ACHN (cell line): ENCODE measurements around the gene SLC5A6.
A peak's percentile ranks its signal among the peaks of the same experiment; 100 is the strongest.

ENCODE experiments used
- DNase-seq: peaks from one replicate; pipeline ENCODE4 v3.0.0-alpha.2; 2015
- in situ Hi-C: cut with HindIII; loops from 2 replicates; pipeline ENCODE4 v1.10.0; 2017; ENCODE audit warnings: low sequenced_read_pairs, low pct_ligation_motif_present, low pct_unique_long_range_greater_than_20kb

The SLC5A6 gene

DNA sequence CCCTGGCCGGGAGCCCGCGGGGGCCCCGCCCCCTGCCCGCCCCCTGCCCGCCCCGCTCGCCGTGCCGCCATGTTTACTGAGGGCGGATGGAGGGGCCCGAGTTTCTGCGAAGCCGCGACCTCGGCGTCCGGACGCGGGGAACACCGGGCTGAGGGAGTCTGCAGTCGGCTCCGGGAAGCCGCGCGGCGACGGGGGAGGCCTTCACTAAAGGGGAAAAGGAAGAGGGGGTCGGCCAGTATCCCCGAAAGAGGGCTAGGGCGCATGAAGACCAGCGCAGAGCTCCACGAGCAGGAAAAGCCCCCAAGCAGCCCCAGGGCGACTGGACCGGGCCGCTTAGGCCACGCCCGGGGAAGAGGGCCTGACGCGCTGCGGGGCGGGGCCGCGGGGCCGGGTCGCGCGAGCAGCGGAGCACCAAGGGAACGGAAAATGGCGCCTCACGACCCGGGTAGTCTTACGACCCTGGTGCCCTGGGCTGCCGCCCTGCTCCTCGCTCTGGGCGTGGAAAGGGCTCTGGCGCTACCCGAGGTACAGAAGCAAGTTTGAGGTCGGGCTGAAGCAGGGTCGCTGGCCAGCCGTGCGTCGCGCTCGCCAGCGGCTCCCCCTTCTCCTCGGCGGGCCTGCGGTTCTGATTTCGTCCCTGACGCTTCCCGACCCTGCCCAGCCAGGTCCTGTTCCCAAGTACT lies at the start of gene SLC5A6, which contains the start of gene ATRAID:
TSS of gene SLC5A6 (minus strand) at position 326 of the 683 bp plus-strand sequence. CDS start 4,618 bp downstream, outside the sequence.
TSS of gene ATRAID (plus strand) at position 99 of the 683 bp plus-strand sequence. CDS start at position 427, 328 bp downstream.
- in situ Hi-C loops, result no loop called here
- peak; percentile 92 for DNase-seq

- no peak for DNase-seq
- in situ Hi-C loops, result no loop called here
These were observed 49.3 kb upstream of the SLC5A6 start for GRCh38 chr2:27261241-27261925.

DNA sequence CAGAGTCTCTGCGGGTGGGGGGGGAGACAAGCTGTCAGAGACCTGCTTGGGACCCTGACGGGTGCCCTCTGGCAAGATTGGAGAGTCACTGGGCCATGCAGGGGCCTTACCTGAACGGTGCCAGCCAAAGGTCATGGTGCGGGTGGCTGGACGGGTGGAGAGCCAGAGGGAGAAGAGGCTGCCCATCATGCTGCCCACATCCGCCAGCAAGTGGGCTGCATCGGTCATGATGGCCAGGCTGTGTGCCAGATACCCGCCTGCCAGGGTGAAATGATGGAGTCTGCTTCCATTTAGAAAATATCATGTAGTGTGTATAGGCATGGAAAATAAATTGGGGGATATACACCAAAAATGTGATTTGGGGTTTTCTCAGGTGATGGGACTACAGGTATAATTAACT lies 46.0 kb upstream of the SLC5A6 start:
- DNase-seq, result no peak
- in situ Hi-C loops, result no loop called here

- in situ Hi-C loops, result no loop called here
- no peak for DNase-seq
These were observed 44.9 kb upstream of the SLC5A6 start for GRCh38 chr2:27256855-27257454.

DNA sequence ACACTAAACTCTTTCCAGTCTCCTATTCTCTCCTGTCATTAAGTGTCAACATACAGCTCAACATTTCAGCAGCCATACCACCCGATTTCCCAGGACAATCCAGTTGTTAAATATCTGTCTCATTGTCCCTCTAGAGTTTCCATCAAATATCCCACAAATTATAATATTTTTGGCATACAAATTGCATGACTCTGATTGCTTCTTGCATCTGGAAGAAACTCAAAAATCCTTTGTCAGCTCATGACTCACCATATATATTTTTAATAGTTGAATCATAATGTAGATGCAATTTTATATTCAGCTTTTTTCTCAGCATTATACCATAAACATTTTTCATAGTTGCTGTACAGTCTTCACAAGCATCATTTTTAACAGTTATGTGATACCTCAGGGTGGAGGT lies 43.6 kb upstream of the SLC5A6 start:
- in situ Hi-C loops, result no loop called here
- no peak for DNase-seq

DNA sequence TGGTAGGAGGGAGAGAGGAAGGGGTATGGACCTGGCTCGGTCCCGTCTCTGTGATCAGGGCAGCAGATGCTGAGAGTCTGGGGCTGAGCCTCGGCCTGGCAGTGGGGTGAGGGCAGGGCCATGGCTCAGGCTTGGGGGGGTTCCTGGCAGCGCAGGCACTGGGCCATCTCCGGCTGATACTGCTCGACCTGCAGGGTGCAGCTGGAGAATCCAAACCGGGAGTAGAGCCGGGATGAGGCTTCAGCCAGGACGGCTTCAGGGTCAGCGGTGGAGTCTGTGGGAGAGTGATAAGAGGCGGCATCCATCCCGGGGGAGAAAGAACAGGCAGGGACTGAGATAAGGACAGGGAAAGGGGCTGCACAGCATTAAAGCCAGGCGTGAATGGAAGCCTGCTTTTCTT lies 43.1 kb upstream of the SLC5A6 start:
- in situ Hi-C loops, result no loop called here
- DNase-seq, result no peak

DNA sequence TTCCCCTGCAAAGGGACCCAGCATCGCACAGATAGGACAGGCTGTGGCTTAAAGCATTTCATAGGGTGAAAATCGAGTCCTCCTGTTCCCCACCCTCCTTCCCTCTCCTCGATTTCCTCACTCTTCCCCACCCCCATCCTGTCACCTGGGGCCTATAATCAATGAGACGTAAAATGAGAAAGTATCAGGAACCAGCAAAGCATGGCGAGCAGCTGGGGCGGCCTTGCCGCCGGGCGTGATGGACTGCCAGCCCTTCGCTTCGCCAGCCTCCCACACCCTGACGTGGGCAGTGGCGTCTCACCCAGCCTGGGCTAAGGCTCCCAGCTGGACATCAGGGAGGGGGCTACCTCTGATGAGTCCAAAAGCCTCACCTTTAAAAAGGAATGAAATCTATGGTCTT lies 39.7 kb upstream of the SLC5A6 start:
- in situ Hi-C loops, result no loop called here
- DNase-seq, result no peak

- in situ Hi-C loops, result no loop called here
- DNase-seq, result no peak
These were observed 38.7 kb upstream of the SLC5A6 start for GRCh38 chr2:27250652-27251379.

- in situ Hi-C loops, result no loop called here
These were observed 38.0 kb upstream of the SLC5A6 start for GRCh38 chr2:27249891-27250651.

GRCh38 chr2:27249159-27249890 lies 37.3 kb upstream of the SLC5A6 start:
- in situ Hi-C loops, result no loop called here
- no peak for DNase-seq

More at GRCh38 chr2:27249891-27250651, 38.0 kb upstream of the SLC5A6 start:
- DNase-seq, result peak; percentile 50

- in situ Hi-C loops, result no loop called here
- no peak for DNase-seq
These were observed 35.8 kb upstream of the SLC5A6 start for GRCh38 chr2:27247893-27248292.

DNA sequence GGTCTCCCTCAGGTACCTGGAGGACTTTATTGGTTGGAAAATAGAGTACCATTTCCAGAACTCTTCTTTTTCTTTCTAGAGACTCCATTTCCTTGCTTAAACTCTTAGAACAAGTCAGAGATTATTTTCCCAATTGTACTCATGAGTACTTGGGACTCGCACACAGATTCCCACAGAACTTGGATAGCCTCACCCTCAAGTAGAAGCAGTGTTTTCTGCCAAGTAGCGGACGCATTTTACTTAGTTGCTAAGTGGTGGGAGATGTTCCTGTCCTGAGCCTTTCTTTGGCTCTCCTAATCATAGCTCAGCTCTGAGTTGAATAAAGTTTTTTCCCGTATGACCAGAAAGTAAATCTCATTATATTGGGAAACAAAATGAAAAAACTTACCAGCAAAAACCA lies 33.6 kb upstream of the SLC5A6 start:
- DNase-seq, result no peak
- in situ Hi-C loops, result no loop called here

GRCh38 chr2:27245116-27245515 lies 33.0 kb upstream of the SLC5A6 start:
- in situ Hi-C loops, result no loop called here
- DNase-seq, result no peak

DNA sequence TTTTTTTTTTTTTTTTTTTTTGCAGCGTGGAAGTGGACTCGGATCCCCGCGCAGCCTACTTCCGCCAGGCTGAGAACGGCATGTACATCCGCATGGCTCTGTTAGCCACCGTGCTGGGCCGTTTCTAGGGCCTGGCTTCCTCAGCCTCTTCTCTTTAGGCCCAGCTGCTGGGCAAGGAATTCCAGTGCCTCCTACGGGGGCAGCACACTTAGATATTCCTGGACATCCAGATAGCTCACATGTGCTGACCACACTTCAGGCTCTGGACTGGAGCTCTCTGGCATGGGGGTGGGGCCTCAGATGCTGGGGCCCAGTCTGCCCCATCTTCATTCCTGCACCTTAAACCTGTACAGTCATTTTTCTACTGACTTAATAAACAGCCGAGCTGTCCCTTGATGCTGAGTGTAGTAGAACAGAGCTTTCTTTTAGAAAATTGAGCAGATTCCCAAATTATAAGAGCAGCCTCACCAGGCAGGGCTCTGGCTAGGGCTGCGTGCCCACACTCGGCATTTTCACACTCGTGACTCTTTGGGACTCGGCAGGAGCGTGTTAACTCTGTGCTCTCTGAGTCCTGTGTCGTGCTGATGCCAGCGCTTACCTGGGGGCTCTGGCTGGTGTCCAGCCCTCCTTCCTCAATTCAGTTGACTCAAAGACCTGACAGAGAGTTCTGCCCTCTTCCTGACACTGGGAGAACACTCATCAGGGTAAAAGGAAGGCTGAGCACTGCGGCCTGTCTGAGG lies 31.5 kb upstream of the SLC5A6 start:
- in situ Hi-C loops, result no loop called here
- no peak for DNase-seq

- DNase-seq, result no peak
- in situ Hi-C loops, result no loop called here
These were observed 30.5 kb upstream of the SLC5A6 start for GRCh38 chr2:27242614-27242951.

GRCh38 chr2:27241761-27242613 lies 29.9 kb upstream of the SLC5A6 start:
- DNase-seq, result no peak
- in situ Hi-C loops, result no loop called here
